Sigmoid colon (tissue), 7 donors: ENCODE data around the gene JAKMIP3. TPM values are rescaled to one million over a fixed set of nuclear protein-coding genes. Genes with fewer than 3 reads are reported as not detected.
A peak's percentile ranks its signal among the peaks of the same experiment; 100 is the strongest.

ENCODE experiments used
- DNase-seq: peaks from one replicate; pipeline ENCODE4 v3.0.0-alpha.2; 2019
- H3K27ac ChIP-seq, 4 donors: fragments of 200-600 bp; sonication (generic); one replicate each; pipeline ENCODE4 v1.5.1; 2016 to 2019; ENCODE audit warnings: mild to moderate bottlenecking in 1 of 4
- H3K27me3 ChIP-seq, 3 donors: fragments of 200-600 bp; sonication (generic); one replicate each; pipeline ENCODE4 v1.5.1; 2019; ENCODE audit warnings: mild to moderate bottlenecking in 1 of 3
- H3K36me3 ChIP-seq, 4 donors: fragments of 200-600 bp; sonication (generic); one replicate each; pipeline ENCODE4 v1.5.1; 2016 to 2019
- H3K4me1 ChIP-seq, 4 donors: fragments of 200-600 bp; sonication (generic); one replicate each; pipeline ENCODE4 v1.5.1; 2017 to 2019
- H3K4me3 ChIP-seq, 4 donors: fragments of 200-600 bp; sonication (generic); one replicate each; pipeline ENCODE4 v1.5.1; 2017 to 2019; ENCODE audit warnings: mild to moderate bottlenecking in 2 of 4, moderate library complexity in 1 of 4
- H3K9me3 ChIP-seq, 4 donors: fragments of 200-600 bp in 3 of 4; sonication (generic) in 3 of 4; one replicate each; pipeline versions ENCODE4 v1.5.1 to v1.6.1; 2013 to 2019
- EP300 ChIP-seq, 4 donors: sonication (generic); formaldehyde crosslinking; IDR thresholded peaks; one replicate each; pipeline ENCODE4 v1.6.1; 2017; ENCODE audit warnings: antibody characterized with exemption in 4 of 4
- POLR2A ChIP-seq, 2 donors: fragments of 450-650 bp; IDR thresholded peaks; one replicate each; pipeline ENCODE4 v1.6.1; 2016; ENCODE audit warnings: antibody characterized with exemption in 2 of 2, mild to moderate bottlenecking in 2 of 2, moderate library complexity in 2 of 2
- POLR2AphosphoS5 ChIP-seq, 4 donors: sonication (generic); formaldehyde crosslinking; IDR thresholded peaks; one replicate each; pipeline ENCODE4 v1.6.1; 2017; ENCODE audit warnings: antibody characterized with exemption in 4 of 4
- WGBS, 2 donors: extraction: QIAGEN DNeasy Blood & Tissue Kit; methylation state at CpG; one replicate each; pipeline ENCODE4 v1.1.7; 2013; 5-methylcytosine and 5-hydroxymethylcytosine counted together
- intact Hi-C: fragments of 100-400 bp; cut with DNase I; formaldehyde crosslinking; loops from one replicate; pipeline ENCODE4 v1.15.1; 2023
- polyA plus RNA-seq, 3 donors: library from polyadenylated mRNA; stranded (reverse); fragments of 200-250 nt; gene quantifications; one replicate each; pipeline ENCODE4 v1.2.3, GENCODE V29; 2013
- total RNA-seq, 4 donors: library from RNA; depleted of rRNA; stranded (reverse); fragments of >200 nt; gene quantifications; one replicate each; pipeline ENCODE4 v1.1.0, GENCODE V29; 2016
- TF ChIP-seq, protein P1 (sequence below), 4 experiments: fragments of 450-650 bp in 3 of 4; fragments of 200-600 bp in 1 of 4; IDR thresholded peaks; one replicate each; pipeline ENCODE4 v1.5.1; 2016 to 2019; ENCODE audit warnings: antibody characterized with exemption in 4 of 4, mild to moderate bottlenecking in 3 of 4, moderate library complexity in 2 of 4
- donor health status: healthy with polysubstance abuse.
- donor health status: Bipolar disorder and iron deficiency.
- donor health status: healthy.

Gene JAKMIP3
- total and polyA plus RNA-seq, 7 donors, result 0.22 to 3.0 (median 0.71) TPM; not detected in 2

DNA sequence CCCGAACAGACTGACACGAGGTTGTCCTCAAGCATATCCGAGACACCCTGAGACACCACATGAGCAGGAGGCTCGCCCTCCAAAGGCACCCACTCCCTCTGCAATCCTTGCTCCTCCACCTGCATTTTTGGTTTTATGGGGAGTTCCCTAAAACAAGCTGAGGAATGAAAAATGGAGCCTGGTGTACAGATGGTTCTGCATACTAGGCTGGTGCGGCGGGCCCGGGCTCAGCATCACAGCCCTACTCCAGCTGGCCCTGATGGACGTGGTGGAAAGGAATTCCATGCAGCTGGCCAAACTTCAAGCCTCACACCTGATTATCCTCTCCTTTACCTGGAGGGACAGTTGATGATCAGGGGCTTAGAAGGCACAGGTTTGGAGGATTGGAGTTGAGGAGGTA, 30.3 kb upstream of the JAKMIP3 start:
- TF ChIP-seq POLR2A (IDR thresholded peaks at IDR 0.05) (no peak), POLR2AphosphoS5 (IDR thresholded peaks at IDR 0.05) (no peak), EP300 (IDR thresholded peaks at IDR 0.05) (no peak)
- TF ChIP-seq, protein P1, sequence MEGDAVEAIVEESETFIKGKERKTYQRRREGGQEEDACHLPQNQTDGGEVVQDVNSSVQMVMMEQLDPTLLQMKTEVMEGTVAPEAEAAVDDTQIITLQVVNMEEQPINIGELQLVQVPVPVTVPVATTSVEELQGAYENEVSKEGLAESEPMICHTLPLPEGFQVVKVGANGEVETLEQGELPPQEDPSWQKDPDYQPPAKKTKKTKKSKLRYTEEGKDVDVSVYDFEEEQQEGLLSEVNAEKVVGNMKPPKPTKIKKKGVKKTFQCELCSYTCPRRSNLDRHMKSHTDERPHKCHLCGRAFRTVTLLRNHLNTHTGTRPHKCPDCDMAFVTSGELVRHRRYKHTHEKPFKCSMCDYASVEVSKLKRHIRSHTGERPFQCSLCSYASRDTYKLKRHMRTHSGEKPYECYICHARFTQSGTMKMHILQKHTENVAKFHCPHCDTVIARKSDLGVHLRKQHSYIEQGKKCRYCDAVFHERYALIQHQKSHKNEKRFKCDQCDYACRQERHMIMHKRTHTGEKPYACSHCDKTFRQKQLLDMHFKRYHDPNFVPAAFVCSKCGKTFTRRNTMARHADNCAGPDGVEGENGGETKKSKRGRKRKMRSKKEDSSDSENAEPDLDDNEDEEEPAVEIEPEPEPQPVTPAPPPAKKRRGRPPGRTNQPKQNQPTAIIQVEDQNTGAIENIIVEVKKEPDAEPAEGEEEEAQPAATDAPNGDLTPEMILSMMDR (IDR thresholded peaks at IDR 0.05), result no peak
- peaks cover 3 to 56% (median 15%) of the 10 kb centered on the region in 3 donors for H3K27me3 ChIP-seq
- H3K36me3 ChIP-seq, result no peaks in the 10 kb centered on the region
- intact Hi-C loops, result no loop called here
- WGBS, 2 donors, result 74 to 75% methylated on average over 8 of the region's 8 CpGs
- no peak overlapping the region for H3K4me3 ChIP-seq
- H3K27ac ChIP-seq, result no peak overlapping the region
- no peaks in the 10 kb centered on the region for H3K9me3 ChIP-seq
- no peak for DNase-seq
- peaks cover 0 to 22% (median 14%) of the 10 kb centered on the region in 4 donors for H3K4me1 ChIP-seq

DNA sequence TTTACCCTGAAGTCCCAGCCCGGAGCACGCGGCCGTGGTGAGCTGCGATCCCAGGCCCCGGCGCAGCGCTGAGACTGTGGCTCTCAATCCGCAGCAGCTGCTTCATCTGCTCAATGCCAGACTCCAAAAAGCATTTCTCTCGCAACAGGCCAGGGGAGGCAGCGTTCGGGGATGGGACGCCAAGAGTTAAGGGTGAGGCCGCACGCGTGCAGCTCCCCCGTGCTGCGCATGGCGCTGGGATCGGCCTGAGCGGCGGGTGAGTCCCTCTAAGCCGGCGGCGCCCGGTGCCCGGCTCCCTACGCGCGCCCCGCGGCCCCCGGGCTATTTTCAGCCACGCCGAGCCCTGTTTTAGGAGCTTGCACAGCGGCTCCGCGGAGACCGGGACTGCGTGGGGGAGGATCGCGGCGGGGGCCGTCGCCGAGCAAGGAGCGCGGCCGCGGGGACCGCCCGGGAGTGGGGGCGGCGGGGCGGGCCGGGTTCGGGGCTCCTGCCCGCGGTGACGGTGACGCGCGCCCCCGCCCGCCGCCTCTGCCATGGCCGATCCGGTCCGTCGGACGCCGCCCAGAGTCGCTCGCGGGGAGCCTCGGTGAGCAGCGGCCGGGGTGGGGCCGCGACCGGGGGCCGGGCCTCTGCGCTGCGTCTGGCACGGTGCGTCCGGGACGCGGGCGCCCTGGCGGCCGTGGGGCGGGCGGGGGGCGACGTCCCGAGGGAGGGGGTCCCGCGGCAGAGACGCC, 29.4 kb upstream of the JAKMIP3 start:
- intact Hi-C loops, result no loop called here
- H3K9me3 ChIP-seq, result no peaks in the 10 kb centered on the region
- peaks cover 0 to 22% (median 14%) of the 10 kb centered on the region in 4 donors for H3K4me1 ChIP-seq

DNA sequence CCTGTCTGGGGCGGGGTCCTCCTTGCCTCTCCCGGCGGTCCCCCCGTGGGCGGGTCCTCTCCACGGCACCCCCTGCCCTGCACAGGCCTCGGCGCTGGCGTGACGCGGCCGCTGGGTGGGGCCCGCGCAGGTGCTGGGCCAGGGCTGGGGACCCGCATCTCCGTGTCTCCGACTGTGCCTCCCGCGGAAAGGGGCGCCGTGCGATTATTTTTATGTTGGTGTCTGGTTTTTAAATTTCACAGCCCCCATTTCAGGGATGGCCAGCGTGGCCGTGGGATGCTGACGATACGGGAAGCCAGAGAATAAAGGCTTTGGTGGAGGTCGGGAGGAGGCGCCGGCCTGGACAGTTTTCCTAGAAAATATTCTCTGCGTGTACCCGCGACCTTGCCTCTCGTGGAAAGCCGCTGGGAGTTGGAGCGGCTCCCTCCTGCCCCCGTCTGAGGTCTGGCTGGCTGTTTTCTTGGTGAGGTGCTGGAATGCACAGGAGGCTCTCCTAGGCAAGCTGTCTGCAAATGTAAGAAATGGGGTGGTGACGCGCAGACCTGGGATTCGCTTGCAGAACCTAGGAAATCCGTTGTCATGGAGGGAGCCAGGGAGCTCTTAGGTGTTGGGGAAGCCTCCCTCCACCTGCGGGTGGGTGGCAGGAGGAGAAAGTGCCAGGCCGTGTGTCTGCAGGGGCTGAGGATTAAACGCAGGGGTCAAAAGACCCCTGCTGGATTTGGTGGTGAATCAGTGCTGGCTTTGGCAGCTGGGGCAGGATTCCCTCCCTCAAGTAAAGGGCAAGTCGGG, 28.7 kb upstream of the JAKMIP3 start:
- TF ChIP-seq POLR2AphosphoS5 (IDR thresholded peaks at IDR 0.05) (no peak), POLR2A (IDR thresholded peaks at IDR 0.05) (no peak), EP300 (IDR thresholded peaks at IDR 0.05) (no peak)
- TF ChIP-seq, protein P1 (IDR thresholded peaks at IDR 0.05), result no peak
- 3 to 4% methylated on average over 44 of the region's 44 CpGs for WGBS, 2 donors
- intact Hi-C loops, result loop anchor here (1.0 kb wide), 1 partner anchor 105 kb away; no protein-coding TSS in a partner anchor
- no peak for DNase-seq
- peaks cover 2 to 46% (median 15%) of the 10 kb centered on the region in 3 donors for H3K27me3 ChIP-seq
- peaks cover 0 to 22% (median 14%) of the 10 kb centered on the region in 4 donors for H3K4me1 ChIP-seq
- no peaks in the 10 kb centered on the region for H3K36me3 ChIP-seq
- peak overlapping the region in 3 of 4 donors; percentile 41 to 68 (median 58) for H3K4me3 ChIP-seq
- H3K27ac ChIP-seq, result peak overlapping the region in 2 of 4 donors; percentile 29 to 65
- H3K9me3 ChIP-seq, result no peaks in the 10 kb centered on the region

More for the DNA sequence above, 29.4 kb upstream of the JAKMIP3 start:
- peak overlapping the region in 2 of 4 donors; percentile 29 to 65 for H3K27ac ChIP-seq
- no peaks in the 10 kb centered on the region for H3K36me3 ChIP-seq
- peak overlapping the region; percentile 10 to 68 (median 50) for H3K4me3 ChIP-seq
- DNase-seq, result no peak
- H3K27me3 ChIP-seq, result peaks cover 3 to 52% (median 15%) of the 10 kb centered on the region in 3 donors
- no peak for TF ChIP-seq EP300 (IDR thresholded peaks at IDR 0.05)
- no peak for TF ChIP-seq POLR2AphosphoS5 (IDR thresholded peaks at IDR 0.05)
- TF ChIP-seq, protein P1 (IDR thresholded peaks at IDR 0.05), result no peak
- no peak for TF ChIP-seq POLR2A (IDR thresholded peaks at IDR 0.05)
- WGBS, 2 donors, result 1% methylated on average over 100 of the region's 100 CpGs

DNA sequence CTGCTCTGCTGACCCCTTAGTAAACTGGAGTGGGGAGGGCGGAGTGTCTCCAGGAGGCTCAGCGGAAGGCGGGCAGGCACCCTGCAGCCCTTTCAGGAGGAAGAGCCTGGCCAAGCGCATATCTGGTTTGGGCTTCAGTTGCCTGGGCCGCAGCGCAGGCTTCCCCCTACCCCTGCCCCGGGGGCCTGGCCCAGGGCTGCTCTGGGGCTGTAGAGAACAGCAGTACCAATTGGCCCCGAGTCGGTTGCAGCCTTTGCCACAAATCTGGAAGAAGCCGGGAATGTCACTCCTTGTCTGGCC, 28.1 kb upstream of the JAKMIP3 start:
- Histone ChIP-seq H3K27ac (no peak overlapping the region), H3K4me1 (peaks cover 0 to 22% (median 14%) of the 10 kb centered on the region in 4 donors), H3K9me3 (no peaks in the 10 kb centered on the region), H3K36me3 (no peaks in the 10 kb centered on the region), H3K4me3 (no peak overlapping the region), H3K27me3 (peaks cover 0 to 44% (median 13%) of the 10 kb centered on the region in 3 donors)
- TF ChIP-seq, protein P1 (IDR thresholded peaks at IDR 0.05), result no peak
- TF ChIP-seq POLR2AphosphoS5 (IDR thresholded peaks at IDR 0.05) (no peak), EP300 (IDR thresholded peaks at IDR 0.05) (no peak), POLR2A (IDR thresholded peaks at IDR 0.05) (no peak)
- intact Hi-C loops, result loop anchor here (1.0 kb wide), 1 partner anchor 105 kb away; no protein-coding TSS in a partner anchor
- DNase-seq, result no peak
- 34 to 40% methylated on average over 10 of the region's 10 CpGs for WGBS, 2 donors
